ENCODE measurements around the gene SLC24A4.

- TF ChIP-seq CTCF (IDR thresholded peaks at IDR 0.05) (no peak), POLR2A (IDR thresholded peaks at IDR 0.05) (no peak), POLR2AphosphoS5 (IDR thresholded peaks at IDR 0.05) (no peak)
These were observed 198.1 kb downstream of the SLC24A4 start for GRCh38 chr14:92521058-92521415.

All from breast epithelium (tissue), 3 donors.